HL-60 (cell line): Measurements from ENCODE around the gene ZNF800.

Experiments used
- CTCF ChIP-seq: IDR thresholded peaks from one replicate; pipeline ENCODE4 v1.5.1; 2011; ENCODE audit warnings: low read length, control low read depth, inconsistent platforms; ENCODE audit not compliant: insufficient read depth
- GABPA ChIP-seq: IDR thresholded peaks from 2 replicates; pipeline ENCODE4 v1.6.1; 2012; ENCODE audit warnings: low read depth
- POLR2AphosphoS5 ChIP-seq: IDR thresholded peaks from 2 replicates; pipeline ENCODE4 v1.6.1; 2012; ENCODE audit warnings: low read depth
- REST ChIP-seq: IDR thresholded peaks from 2 replicates; pipeline ENCODE4 v1.6.1; 2012; ENCODE audit warnings: low read depth; ENCODE audit not compliant: insufficient replicate concordance
- SPI1 ChIP-seq: IDR thresholded peaks from 2 replicates; pipeline ENCODE4 v1.6.1; 2012; ENCODE audit warnings: low read depth, mild to moderate bottlenecking, borderline replicate concordance

GRCh38 chr7:127380479-127380878 lies 12.0 kb downstream of the ZNF800 start:
- TF ChIP-seq POLR2AphosphoS5 (no peak), CTCF (no peak), SPI1 (no peak; the same call in 1 of the 2 replicates), REST (no peak), GABPA (no peak)
